ENCODE data around the gene IWS1.
"Not testable (repeated sequence)": the region's sequence is repeated elsewhere in the genome, so short reads cannot be mapped to it uniquely, and the experiment has no call there.

IWS1 gene

DNA sequence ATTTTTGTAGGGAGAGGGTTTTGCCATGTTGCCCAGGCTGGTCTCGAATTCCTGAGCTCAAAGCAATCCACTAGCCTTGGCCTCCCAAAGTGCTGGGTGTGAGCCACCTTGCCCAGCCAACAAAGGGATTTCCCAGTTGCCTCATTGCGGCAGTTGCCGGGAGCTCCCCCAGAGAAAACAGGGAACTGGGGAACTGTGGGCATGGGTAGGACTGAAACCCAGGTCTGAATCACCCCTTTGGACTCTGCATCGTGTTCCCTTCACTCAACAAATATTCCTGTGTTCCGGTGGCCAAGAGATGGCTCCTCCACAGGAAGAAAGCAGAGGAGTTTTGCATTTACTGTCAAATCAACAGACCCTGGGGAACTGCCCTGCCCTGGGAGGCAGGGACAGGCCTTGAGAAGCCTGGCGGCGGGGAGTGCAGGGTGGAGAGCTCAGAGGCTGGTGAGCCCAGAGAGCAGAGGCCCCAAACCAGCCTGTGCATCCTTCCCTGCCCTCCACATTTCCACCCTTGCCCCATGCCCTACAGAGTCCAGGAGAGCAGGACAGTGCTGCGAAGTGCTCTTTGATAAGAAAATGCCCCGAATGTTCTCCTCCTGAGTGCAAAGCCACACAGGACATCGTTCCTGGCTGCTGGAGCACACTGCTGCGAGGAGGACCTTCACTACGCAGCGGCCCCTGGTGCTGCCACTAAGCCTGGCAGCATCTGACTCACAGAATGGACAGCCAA, 34.1 kb upstream of the IWS1 start:
- DNase-seq = no peak

- no peak for DNase-seq
Measured at GRCh38 chr2:127559454-127559853, 33.2 kb upstream of the IWS1 start.

GRCh38 chr2:127558911-127559310, 32.6 kb upstream of the IWS1 start:
- no peak for DNase-seq

DNA sequence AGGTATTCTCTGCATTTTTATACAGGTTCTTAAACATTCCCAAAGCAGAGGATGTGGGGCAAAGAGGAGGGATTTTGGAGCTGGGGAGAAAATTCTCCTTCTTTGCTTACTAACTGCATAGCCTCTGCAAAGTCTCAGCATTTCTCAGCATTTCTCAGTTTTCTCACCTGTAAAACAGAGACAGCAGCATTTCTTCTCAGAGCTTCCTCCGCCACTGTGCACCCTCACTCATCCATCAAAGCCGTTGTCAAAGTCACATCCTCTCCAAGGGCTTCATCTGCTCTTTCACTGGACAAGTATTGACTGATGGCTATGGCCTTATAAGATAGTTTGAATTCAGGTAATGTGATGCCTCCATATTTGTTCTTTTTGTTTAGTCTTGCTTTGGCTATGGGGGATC, 26.6 kb upstream of the IWS1 start:
- DNase-seq = no peak

- DNase-seq = no peak
Measured at GRCh38 chr2:127552336-127552735, 26.0 kb upstream of the IWS1 start.

- no peak for DNase-seq
Measured at GRCh38 chr2:127551221-127551930, 25.1 kb upstream of the IWS1 start.

GRCh38 chr2:127546797-127547196, 20.5 kb upstream of the IWS1 start:
- no peak for DNase-seq

GRCh38 chr2:127545796-127546195, 19.5 kb upstream of the IWS1 start:
- no peak for DNase-seq

GRCh38 chr2:127545189-127545588, 18.9 kb upstream of the IWS1 start:
- DNase-seq = no peak

GRCh38 chr2:127543013-127543501, 16.8 kb upstream of the IWS1 start:
- not testable (repeated sequence) for DNase-seq

- no peak for DNase-seq
Measured at GRCh38 chr2:127542231-127542630, 15.9 kb upstream of the IWS1 start.

- DNase-seq = no peak
Measured at GRCh38 chr2:127541809-127542208, 15.5 kb upstream of the IWS1 start.

DNA sequence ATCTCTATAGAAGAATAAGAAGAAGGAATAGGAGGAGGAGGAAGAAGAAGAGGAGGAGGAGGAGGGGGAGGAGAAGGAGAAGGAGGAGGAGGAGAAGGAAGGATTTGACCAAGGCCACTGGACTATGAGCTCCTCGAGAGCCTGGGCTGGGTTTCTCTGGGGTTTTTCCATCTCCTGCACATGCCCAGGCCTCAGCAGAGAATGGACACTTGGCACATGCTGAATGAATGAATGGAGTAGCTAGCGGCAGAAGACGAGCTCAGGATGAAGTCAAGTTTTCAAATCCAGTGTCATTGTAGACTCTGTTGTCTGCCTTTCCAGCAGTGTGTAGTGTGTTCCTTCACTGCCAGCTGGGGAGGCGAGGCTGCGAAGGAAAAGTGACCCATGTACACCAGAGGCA, 11.4 kb upstream of the IWS1 start:
- no peak for DNase-seq

DNA sequence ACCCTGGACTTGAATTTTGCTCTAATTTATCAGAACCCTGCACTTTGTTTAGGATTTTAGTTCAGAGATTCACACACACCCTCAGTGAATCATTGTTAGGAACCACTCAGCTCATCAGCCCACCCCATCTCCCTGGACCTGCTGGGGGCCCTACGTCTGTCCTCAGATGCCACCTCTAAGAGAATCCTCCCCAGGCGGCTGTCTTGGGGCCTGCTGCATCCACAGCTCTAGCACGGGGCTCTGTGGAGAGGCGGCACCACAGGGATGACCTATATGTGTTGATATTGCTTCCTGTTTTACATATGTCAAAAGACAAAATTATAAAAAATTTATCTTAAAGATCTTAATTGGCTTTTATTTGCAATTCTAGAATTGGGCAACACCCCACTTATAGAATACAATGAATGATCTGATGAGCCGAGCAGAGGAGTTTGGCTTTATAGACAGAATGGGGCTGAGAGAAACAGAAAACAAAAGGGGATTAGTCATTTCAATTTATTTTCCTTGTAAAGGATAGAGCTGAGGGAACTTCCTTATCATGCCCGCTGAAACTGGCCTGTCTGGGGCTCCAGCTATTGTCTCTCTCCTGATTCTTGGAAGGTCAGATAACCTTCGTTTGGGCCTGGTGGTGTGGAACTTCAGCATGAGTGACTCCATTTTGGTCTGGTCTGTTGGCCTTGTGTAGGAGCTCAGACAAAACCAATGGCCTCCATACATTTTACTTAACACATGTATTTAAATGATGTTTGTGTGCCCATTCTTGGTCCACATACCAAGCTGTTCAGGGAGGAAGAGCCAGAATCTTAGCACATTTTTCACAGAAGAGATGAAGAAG, 10.6 kb upstream of the IWS1 start:
- no peak for DNase-seq

GRCh38 chr2:127535918-127536317, 9.6 kb upstream of the IWS1 start:
- DNase-seq = no peak

- DNase-seq = no peak
Measured at GRCh38 chr2:127535422-127535901, 9.2 kb upstream of the IWS1 start, which contains the start of gene MYO7B. TSS of gene MYO7B (plus strand) at chr2:127535683. CDS start at chr2:127559723, 24,040 bp downstream.

DNA sequence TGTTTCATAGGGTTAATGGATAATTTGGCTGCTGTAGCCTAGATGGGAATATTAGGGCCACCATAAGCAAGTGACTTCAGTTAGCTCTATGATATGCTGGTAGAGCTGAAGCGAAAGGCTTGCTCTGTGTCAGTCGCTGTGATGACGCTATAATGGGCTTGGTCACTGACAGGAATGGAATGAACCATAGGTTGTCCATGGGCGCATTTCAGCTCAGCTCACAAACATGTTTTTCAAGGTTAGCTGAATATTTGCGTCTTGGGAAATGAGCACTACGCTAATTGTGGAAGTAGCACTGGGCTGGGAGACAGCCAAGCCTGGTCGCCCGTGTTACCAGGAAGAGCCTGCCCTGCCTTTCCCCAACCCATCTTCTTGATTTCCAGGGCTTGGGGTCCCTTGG, 6.0 kb upstream of the IWS1 start:
- DNase-seq = no peak

DNA sequence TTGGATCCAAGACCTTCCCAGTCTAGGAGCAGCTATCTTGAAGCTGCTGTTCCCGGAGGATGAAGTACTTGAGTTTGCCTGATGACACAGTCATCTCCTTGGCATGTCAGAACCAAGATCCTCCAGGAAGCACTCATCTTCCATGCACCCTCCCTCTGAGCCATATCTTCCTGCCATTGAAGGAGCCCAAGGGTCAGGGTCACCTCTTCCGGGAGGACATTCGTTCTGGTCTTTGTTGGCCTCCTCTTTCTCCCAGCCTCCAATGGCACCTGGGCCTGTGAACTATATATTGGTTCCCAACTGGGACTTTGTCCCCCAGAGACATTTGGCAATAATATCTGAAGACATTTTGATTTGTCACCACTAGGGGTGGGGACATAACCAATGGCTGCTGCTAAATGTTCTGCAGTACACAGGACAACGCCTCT, 4.9 kb upstream of the IWS1 start:
- DNase-seq = no peak

- no peak for DNase-seq
Measured at GRCh38 chr2:127530245-127531140, 4.2 kb upstream of the IWS1 start.

DNA sequence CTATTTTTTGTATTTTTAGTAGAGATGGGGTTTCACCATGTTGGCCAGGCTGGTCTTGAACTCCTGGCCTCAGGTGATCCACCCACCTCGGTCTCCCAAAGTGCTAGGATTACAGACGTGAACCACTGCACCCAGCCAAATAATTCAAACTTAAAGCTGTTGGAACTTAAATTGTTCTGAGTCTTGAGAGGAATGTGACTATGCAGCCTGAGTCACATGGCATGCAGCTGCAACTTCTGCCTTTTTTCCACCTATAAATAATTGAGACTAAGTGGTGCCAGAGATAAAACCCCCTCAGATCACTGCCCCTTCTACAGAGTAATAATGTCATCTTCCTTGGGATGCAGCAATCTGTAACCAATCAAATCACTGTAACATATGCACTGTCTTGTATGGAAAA, 3.1 kb upstream of the IWS1 start:
- not testable (repeated sequence) for DNase-seq

- no peak for DNase-seq
Measured at GRCh38 chr2:127528487-127528886, 2.2 kb upstream of the IWS1 start.
